Measurements from ENCODE around the gene KIF1A. TPM values are rescaled to one million over a fixed set of nuclear protein-coding genes. Genes with fewer than 3 reads are reported as not detected.
A peak's percentile ranks its signal among the peaks of the same experiment; 100 is the strongest.

Gene KIF1A
- total and polyA plus RNA-seq, 8 donors: 0.42 to 6.4 (median 1.9) TPM

GRCh38 chr2:240840435-240841060 lies 20.5 kb upstream of the KIF1A start:
- H3K4me1 ChIP-seq: no peaks in the 10 kb centered on the region
- peaks cover 0 to 22% of the 10 kb centered on the region in 2 donors for H3K27me3 ChIP-seq
- H3K36me3 ChIP-seq: no peaks in the 10 kb centered on the region
- intact Hi-C loops (cut with DNase I): no loop called here
- H3K27ac ChIP-seq: no peak overlapping the region
- ATAC-seq (peak; percentile 80), DNase-seq (peak in 2 of 4 donors; percentile 65 to 81)
- H3K4me3 ChIP-seq: no peak overlapping the region
- TF ChIP-seq CTCF (IDR thresholded peaks at IDR 0.05): peak; percentile 23 to 57
- peaks cover 0 to 5% of the 10 kb centered on the region in 2 donors for H3K9me3 ChIP-seq

GRCh38 chr2:240839152-240840143 lies 19.4 kb upstream of the KIF1A start:
- H3K4me1 ChIP-seq: no peaks in the 10 kb centered on the region
- ATAC-seq (no peak), DNase-seq (no peak)
- no peak for TF ChIP-seq CTCF (IDR thresholded peaks at IDR 0.05)
- H3K4me3 ChIP-seq: no peak overlapping the region
- H3K27ac ChIP-seq: no peak overlapping the region
- intact Hi-C loops (cut with DNase I): no loop called here
- no peaks in the 10 kb centered on the region for H3K36me3 ChIP-seq
- H3K27me3 ChIP-seq: peaks cover 0 to 22% of the 10 kb centered on the region in 2 donors
- peaks cover 0 to under 1% of the 10 kb centered on the region in 2 donors for H3K9me3 ChIP-seq

GRCh38 chr2:240837621-240838020 lies 17.6 kb upstream of the KIF1A start:
- Histone ChIP-seq H3K9me3 (no peaks in the 10 kb centered on the region), H3K36me3 (no peaks in the 10 kb centered on the region), H3K27me3 (peaks cover 0 to 25% of the 10 kb centered on the region in 2 donors), H3K4me1 (peaks cover 0 to under 1% of the 10 kb centered on the region in 2 donors), H3K4me3 (no peak overlapping the region), H3K27ac (no peak overlapping the region)
- ATAC-seq (no peak), DNase-seq (no peak)
- TF ChIP-seq CTCF (IDR thresholded peaks at IDR 0.05): no peak
- intact Hi-C loops (cut with DNase I): no loop called here

GRCh38 chr2:240836781-240837467 lies 16.9 kb upstream of the KIF1A start:
- no peaks in the 10 kb centered on the region for H3K36me3 ChIP-seq
- H3K9me3 ChIP-seq: no peaks in the 10 kb centered on the region
- peaks cover 0 to 32% of the 10 kb centered on the region in 2 donors for H3K27me3 ChIP-seq
- H3K27ac ChIP-seq: no peak overlapping the region
- ATAC-seq (peak; percentile 25), DNase-seq (peak in 3 of 4 donors; percentile 57 to 84 (median 60))
- H3K4me3 ChIP-seq: no peak overlapping the region
- TF ChIP-seq CTCF (IDR thresholded peaks at IDR 0.05): no peak
- intact Hi-C loops (cut with DNase I): no loop called here
- peaks cover under 1 to 6% of the 10 kb centered on the region in 2 donors for H3K4me1 ChIP-seq
